DMS 273 treated with DMSO at 0.1 percent for 48 hours (cell line): Measurements from ENCODE around the gene MIX23.

ENCODE experiments used
- DNase-seq: peaks from one replicate; lab custom pipeline; 2025; lab: John Stamatoyannopoulos, UW

The MIX23 gene

DNA sequence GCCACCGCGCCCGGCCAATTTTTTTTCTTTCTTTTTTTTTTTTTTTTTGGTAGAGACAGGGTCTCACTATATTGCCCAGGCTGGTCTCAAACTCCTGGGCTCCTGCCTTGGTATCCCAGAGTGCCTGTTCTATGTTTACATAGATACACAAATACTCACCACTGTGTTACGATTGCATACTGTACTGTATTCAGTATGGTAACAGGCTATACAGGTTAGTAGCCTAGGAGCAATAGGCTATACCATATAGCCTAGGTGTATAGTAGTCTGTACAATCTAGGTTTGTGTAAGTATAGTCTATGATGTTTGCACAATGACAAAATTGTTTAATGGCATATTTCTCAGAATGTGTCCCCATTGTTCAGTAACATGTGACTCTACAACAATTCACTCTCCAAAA is 31.4 kb downstream of the MIX23 start:
- DNase-seq: no peak

DNA sequence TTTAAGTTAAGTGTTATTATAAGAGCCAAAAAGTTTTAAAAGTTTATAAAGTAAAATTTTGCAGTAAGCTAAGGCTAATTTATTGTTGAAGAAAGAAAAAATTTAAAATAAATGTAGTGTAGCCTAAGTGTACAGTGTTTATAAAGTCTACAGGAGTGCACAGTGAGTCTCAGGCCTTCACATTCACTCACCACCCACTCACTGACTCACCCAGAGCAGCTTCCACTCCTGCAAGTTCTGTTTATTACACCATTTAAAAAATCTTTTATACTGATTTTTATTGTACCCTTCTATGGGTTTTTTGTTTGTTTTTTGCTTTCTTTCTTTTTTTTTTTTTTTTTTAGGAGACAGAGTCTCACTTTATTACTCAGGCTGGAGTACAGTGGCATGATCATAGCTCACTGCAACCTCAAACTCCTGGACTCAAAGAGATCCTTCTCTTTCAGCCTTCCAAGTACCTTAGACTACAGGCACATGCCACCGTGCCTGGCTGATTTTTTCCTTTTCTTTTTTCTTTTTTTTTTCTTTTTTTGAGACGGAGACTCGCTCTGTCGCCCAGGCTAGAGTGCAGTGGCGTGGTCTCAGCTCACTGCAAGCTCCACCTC is 32.1 kb downstream of the MIX23 start:
- DNase-seq: no peak

DNA sequence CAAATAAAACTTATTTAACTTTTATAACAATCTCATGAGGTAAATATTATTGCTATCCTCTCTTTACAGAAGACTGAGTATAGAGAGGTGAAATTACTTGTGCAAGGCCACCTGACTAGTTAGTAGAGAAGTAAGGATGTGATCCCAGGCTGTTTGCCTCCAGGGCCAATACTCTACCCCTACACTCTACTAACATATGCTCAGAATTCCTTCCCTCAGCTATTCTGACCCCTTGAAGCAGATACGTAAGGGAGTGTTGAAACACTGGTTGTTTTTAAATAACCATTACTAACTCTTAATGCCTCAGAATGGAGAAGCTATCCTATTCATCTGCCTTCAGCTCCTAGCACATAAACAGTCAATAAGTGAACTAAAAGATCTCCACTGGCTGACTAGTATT is 33.9 kb downstream of the MIX23 start:
- DNase-seq: no peak

DNA sequence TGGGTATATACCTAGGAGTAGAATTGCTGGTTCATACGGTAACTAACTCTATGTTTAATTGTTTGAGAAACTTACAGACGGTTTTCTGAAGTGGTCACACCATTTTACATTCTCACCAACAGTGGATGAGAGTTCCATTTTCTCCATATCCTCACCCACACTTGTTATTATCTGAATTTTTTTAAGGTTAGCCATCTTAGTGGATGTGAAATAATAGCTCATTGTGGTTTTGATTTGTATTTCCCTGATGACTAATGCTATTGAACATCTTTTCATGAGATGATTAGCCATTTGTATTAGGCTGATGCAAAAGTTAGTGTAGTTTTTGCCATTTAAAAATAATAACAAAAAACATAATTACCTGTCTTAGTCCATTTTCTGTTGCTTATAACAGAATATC is 39.4 kb downstream of the MIX23 start:
- no peak for DNase-seq

DNA sequence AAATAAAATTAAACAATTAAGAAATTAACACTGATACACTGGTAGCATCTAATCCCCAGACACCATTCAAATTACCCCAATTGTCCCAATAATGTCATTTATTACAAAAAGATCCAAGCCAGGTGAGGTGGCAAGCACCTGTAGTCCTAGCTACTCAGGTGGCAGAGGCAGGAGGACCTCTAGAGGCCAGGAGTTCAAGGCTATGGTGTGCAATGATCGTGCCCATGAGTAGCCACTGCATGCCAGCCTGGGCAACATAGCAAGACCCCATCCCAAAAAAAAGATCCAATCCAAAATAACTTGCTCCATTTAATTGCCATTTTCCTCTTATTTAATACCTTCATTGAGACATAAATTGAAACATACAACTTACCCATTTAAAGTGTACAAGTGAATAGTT is 40.2 kb downstream of the MIX23 start:
- DNase-seq: no peak

DNA sequence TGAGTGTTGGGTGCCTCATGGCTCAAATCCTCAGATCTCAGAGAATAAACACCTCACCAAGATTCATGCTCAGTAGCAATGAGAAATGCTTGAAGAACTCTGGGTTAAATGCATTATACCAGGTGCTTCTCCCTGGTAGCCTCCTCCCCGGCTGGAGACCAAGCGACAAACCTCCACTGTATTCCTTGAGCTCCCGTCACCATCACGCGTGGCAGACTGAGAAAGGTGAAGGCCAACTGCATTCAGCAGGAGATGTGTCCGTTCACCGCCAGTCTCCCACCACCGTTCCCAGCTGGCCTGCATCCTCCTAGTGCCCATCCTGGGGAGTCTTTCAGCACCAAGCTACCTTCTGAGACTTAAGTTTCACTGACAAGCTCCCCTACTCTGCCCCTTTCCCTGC is 50.5 kb downstream of the MIX23 start:
- no peak for DNase-seq

DNA sequence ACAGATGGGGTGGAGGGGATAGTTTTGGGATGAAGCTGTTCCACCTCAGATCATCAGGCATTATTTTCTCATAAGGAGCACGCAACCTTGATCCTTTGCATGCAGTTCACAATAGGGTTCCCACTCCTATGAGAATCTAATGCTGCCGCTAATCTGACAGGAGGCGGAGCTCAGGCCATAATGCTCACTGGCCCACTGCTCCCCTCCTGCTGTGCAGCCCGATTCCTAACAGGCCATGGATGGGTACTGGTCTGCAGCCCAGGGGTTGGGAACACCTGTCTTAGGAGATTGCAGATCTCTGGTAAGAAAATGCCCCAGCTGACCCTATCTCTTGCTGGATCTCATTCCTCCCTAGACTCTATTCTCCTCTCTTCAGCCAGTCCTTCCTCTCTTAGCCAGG is 51.1 kb downstream of the MIX23 start:
- DNase-seq: no peak

DNA sequence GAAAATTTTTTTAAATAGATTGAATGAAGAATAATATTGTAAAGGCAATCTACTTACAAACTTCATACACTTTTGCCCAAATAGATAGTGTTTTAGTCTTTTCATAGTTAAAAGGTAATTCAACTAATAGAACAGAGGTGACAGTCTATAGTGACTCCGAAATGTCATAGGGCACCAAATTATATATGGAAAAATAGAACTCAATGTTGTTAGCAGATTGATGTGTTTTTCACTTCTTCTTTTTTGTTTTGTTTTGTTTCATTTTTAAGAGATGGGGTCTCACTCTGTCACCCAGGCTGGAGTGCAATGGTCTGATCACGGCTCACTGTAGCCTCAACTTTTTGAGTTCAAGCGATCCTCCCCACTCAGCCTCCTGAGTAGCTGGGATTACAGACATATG is 57.3 kb downstream of the MIX23 start:
- DNase-seq: no peak

DNA sequence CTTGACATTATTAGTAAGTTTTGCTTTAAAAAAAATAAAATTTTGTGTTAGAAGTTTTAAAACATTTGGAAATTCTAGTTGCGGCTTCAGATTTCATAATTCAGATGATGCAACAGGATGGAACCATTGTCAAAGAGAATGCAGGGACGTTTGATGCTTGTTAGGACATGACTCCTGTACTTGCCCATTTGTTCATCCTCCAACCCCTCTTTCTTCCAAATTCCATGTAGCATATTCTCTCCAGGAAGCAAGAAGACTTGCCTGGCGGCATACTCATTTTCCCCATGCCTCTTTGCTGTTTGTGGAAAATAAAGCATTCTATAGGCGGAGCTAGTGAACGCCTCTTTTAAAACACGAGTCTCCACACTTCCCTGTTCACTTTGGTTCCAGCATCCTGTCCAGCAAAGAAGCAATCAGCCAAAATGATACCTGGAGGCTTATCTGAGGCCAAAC is 58.1 kb downstream of the MIX23 start, which contains the start of gene CSTA:
Gene CSTA, plus strand, starts transcription at position 378 of the 453 bp plus-strand sequence. Its CDS starts 45 bp downstream, at position 423.
- no peak for DNase-seq

DNA sequence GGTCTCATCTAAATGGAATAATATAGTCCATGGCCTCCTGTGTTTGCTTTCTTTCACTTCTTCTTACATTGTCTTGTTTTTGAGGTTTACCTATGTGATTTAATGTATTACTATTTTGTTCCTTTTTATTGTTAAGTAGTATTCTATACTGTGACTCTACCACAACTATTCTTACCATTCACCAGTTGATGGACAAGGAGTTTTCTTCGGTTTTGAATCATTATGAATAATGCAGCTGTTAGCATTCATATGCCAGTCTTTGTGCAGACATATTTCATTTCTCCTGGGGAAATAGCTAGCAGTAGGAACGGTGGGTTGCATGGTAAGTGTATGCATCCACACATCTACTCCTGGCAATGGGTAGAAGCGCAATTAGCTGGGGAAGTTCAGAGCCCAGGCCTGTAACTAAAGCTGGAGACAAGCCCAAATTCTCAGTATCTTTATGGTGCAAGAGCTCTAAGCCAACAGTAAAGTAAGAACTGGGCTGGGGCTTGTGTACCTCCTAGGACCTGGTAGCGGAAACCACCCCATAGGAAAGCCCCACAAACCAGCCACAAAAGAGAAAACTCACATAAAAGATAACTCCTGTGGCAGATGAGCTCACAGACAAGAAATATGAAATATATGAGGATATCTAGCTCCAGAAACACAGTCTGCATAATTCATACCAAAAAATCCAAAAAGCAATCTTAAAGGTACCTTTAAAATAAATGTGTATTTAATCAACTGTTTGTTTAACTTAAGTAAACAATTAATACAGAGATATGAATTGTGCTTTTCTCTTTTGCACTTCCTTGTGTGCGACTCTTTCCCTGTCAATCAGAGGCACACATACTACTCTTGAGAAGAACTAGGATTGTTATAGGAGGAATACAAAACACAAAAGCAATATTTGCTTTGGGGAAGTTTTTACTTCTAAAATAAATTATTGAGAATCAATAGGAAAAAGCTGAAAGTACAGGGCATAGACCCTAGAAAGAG is 60.6 kb downstream of the MIX23 start:
- no peak for DNase-seq

DNA sequence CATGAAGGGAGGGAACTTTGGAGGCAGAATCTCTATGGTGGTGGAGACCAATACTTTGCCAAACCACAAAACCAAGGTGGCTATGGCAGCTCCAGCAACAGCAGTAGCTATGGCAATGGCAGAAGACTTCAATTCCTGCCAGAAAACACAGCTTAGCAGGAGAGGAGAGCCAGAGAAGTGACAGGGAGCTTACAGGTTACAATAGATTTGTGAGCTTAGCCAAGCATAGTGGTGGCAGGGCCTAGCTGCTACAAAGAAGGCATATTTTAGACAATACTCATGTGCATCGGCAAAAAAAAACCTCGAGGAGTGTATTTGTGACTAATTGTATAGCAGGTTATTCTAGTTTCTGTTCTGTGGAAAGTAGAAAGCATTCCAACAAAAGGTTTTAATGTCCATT is 64.4 kb downstream of the MIX23 start:
- DNase-seq: no peak

DNA sequence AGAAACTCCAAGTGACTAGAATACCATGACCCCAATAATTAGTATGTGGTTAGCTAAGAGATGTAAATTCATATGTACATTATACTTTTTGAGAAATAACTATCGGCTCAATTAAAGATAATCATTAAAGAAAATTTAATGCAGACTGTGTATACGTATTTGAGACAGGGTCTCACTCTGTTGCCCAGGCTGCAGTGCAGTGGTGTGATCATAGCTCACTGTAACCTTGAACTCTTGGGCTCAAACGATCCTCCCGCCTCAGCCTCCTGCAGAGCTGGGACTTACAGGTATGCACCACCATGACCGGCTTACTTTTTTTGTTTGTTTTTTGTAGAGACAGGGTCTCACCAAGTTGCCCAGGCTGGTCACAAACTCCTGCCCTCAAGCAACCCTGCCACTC is 66.7 kb downstream of the MIX23 start:
- DNase-seq: no peak

DNA sequence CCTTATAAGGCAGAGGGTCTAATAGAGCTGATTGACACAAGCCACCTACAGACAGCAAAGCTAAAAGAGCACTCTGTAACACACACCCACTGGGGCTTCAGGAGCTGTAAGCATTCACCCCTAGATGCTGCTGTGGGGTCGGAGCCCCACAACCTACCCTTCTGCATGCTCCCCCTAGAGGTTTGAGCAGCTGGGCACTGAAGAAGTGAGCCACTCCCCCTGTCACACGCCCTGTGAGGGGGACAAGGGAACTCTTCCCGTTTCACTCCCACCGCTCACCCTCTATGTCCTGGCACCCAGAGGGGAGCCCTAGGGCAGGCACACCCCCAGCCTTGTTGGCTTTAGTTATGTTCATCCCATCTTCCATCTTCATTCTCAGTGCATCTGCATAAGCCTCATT is 67.4 kb downstream of the MIX23 start:
- no peak for DNase-seq

DNA sequence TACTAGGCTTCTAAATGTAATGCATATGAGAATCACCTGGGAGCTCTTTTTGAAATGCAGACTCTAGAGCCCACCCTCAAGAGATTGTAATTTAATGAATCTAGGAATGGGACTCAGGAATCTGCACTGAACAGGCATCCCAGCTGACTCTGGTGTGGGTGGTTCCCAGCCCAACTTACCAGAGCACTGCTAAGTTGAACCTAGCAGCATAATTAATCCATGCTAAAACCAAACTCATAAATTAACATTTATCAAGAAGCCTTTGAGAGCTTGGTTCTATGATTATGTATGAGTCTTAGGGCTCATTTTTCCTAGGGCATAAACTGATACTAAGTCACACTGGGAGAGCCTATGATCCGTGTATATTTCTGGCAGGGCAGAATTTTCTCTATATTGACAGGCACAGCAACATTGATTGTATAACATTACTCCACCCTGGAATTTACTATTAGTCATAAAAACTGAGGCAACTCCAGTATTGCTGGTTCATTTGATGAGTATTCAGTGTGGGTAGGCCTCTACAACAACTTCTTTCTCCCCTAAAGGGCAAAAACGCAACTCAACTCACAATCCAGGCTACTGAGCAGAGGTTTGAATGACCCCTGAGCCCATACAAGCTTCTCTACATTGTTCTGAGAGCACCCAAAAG is 68.7 kb downstream of the MIX23 start:
- no peak for DNase-seq

DNA sequence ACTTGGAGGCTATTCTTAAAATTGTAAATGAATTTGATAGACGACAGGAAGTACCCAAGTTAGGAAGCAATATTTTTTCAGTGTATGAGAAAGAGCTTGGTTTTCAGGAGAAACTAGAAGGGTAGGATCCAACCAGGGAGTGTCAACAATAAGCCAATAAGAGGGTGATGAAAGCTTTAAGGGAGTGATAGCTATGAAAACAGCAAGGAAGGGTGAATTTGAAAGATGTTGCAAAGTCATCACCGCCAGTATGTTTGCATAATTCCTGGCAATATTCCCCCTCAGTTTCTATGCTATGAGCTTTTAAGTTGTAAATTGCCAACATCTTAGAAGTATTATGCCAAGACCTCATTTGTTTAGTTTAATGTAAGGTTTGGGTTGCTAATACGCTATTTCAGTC is 69.8 kb downstream of the MIX23 start:
- no peak for DNase-seq

DNA sequence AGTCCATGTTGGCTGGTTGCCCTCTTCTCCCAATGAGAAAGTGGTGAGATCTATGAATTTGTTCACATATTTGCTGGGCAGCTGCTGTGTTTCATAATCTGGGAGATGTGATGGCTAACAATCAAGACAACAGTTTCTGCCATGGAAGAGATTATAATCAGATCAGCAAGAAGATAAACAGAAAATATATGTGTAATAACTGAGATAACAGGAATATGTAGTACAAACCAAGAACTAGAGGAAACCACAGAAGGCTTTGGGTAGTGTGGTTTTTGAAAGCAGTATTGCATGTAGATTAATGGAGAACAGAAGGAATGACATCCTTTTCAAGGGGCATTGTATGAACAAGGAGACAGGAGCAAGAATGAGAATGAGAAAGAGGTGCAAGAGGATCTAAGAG is 70.2 kb downstream of the MIX23 start:
- DNase-seq: no peak

DNA sequence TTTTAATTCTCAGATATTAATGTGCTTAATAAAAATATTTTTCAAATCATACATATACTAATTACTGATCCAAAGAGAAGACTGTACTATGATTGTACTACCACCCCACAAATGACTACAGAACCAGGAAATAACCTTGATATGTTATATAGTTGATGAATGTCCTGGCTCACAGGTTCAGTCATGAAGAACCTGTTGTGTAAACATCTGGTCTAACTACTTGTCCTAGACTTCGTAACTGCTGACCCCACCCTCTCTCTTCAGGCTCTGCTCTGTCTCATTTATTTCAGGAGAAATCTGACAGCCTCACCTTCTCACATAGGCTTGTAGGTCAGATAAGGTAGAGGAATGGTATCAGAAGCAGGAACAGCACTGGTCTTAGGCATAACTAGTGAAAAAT is 72.7 kb downstream of the MIX23 start:
- DNase-seq: no peak
